ENCODE results near the gene CHSY1. TPM values are rescaled to one million over a fixed set of nuclear protein-coding genes. Genes with fewer than 3 reads are reported as not detected.

Gene CHSY1
- total and polyA plus RNA-seq, 9 donors, result 23.0 to 69.9 (median 33.0) TPM

DNA sequence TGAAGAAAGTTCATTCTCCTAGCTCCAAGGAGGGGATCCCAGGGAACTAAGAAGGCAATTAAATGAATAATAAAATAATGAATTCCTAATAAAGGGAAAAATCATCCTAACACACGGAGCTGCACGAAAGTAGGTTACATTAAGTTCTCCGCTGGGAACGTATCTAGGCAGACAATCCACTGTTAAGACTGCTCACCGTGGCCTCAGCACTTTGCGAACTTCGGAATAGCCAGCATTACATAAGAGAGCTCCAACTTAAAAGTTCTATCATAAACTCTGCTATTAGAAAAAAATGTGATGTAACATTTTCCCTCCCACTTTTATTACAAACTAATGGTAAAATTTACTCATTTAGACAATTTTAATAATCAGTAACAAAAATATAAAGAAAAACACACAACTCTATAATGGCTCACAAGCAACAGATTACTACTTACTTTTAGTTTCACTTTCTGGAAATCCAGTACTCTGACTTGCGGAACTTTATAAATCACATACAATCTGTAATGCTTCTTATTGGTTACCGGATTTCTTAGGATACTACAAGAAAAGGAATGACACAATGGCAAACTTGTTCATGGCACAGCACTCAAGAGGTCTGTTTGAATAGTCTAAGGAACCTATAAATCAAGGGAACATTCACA lies 34.7 kb upstream of the CHSY1 start:
- no peak for DNase-seq
- Histone ChIP-seq H3K4me1 (ENCODE audit: insufficient read depth) (peaks cover 1% of the 10 kb centered on the region), H3K27ac (no peak overlapping the region), H3K9me3 (no peaks in the 10 kb centered on the region), H3K4me3 (no peak overlapping the region), H3K27me3 (no peaks in the 10 kb centered on the region), H3K36me3 (no peaks in the 10 kb centered on the region)
- intact Hi-C loops (cut with DNase I), result no loop called here
- TF ChIP-seq EP300 (IDR thresholded peaks at IDR 0.05) (no peak), POLR2A (IDR thresholded peaks at IDR 0.05) (no peak)
- TF ChIP-seq, protein P1, sequence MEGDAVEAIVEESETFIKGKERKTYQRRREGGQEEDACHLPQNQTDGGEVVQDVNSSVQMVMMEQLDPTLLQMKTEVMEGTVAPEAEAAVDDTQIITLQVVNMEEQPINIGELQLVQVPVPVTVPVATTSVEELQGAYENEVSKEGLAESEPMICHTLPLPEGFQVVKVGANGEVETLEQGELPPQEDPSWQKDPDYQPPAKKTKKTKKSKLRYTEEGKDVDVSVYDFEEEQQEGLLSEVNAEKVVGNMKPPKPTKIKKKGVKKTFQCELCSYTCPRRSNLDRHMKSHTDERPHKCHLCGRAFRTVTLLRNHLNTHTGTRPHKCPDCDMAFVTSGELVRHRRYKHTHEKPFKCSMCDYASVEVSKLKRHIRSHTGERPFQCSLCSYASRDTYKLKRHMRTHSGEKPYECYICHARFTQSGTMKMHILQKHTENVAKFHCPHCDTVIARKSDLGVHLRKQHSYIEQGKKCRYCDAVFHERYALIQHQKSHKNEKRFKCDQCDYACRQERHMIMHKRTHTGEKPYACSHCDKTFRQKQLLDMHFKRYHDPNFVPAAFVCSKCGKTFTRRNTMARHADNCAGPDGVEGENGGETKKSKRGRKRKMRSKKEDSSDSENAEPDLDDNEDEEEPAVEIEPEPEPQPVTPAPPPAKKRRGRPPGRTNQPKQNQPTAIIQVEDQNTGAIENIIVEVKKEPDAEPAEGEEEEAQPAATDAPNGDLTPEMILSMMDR (IDR thresholded peaks at IDR 0.05), result no peak
- 67 to 83% (median 82%) methylated on average over 9 of the region's 9 CpGs for WGBS, 3 donors

DNA sequence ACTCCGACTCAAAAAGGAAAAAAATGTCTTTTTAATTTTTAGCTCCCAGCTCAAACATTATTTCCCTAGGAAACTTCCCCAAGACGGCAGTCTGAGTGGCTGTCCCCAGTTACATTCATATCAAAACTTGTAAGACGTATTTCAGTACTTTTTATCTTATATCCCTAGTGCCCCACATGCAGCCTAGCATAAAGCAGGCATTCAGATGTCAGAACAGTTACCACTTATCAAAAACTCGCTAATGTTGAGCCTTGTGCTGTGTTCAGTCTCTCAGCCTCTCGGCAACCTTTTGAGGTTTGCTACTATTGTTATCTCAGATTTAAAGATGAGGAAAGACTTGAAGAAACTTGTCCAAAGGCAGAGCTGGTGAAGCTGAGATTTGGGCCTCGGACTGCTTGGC lies 32.1 kb upstream of the CHSY1 start:
- no peaks in the 10 kb centered on the region for H3K27me3 ChIP-seq
- intact Hi-C loops (cut with DNase I), result no loop called here

DNA sequence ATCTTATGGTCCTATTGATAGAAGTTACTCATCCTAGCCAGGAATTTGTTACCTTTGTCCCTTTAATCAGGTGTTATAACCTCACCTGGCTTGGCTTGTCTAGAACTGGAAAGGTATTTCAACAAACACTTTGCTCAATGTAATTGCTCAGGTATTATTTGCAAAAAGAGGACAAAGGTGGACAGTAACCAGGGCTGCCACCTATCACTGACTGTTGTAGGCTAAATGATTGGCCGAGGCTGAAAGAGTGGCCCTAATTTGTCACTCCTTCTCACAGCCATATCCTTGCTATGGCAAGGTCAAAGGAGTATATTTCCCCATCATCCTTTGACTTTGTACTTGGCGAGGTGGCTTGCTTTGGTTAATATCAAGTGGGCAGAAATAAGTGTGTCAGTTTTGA lies 28.2 kb upstream of the CHSY1 start:
- Histone ChIP-seq H3K27me3 (no peaks in the 10 kb centered on the region), H3K9me3 (no peaks in the 10 kb centered on the region), H3K4me3 (no peak overlapping the region), H3K36me3 (no peaks in the 10 kb centered on the region), H3K27ac (no peak overlapping the region), H3K4me1 (ENCODE audit: insufficient read depth) (peaks cover 3% of the 10 kb centered on the region)
- 82 to 93% (median 84%) methylated on average over 2 of the region's 2 CpGs for WGBS, 3 donors
- intact Hi-C loops (cut with DNase I), result no loop called here
- TF ChIP-seq, protein P1 (IDR thresholded peaks at IDR 0.05), result no peak
- no peak for TF ChIP-seq POLR2A (IDR thresholded peaks at IDR 0.05)
- no peak for DNase-seq

More for the DNA sequence above, 32.1 kb upstream of the CHSY1 start:
- H3K9me3 ChIP-seq, result no peaks in the 10 kb centered on the region
- peaks cover 1% of the 10 kb centered on the region for H3K4me1 ChIP-seq (ENCODE audit: insufficient read depth)
- H3K4me3 ChIP-seq, result no peak overlapping the region
- no peaks in the 10 kb centered on the region for H3K36me3 ChIP-seq
- H3K27ac ChIP-seq, result no peak overlapping the region
- DNase-seq, result no peak
- WGBS, 3 donors, result 78 to 94% (median 91%) methylated on average over 6 of the region's 6 CpGs
- TF ChIP-seq POLR2A (IDR thresholded peaks at IDR 0.05), result no peak
- TF ChIP-seq, protein P1 (IDR thresholded peaks at IDR 0.05), result no peak
- no peak for TF ChIP-seq EP300 (IDR thresholded peaks at IDR 0.05)

DNA sequence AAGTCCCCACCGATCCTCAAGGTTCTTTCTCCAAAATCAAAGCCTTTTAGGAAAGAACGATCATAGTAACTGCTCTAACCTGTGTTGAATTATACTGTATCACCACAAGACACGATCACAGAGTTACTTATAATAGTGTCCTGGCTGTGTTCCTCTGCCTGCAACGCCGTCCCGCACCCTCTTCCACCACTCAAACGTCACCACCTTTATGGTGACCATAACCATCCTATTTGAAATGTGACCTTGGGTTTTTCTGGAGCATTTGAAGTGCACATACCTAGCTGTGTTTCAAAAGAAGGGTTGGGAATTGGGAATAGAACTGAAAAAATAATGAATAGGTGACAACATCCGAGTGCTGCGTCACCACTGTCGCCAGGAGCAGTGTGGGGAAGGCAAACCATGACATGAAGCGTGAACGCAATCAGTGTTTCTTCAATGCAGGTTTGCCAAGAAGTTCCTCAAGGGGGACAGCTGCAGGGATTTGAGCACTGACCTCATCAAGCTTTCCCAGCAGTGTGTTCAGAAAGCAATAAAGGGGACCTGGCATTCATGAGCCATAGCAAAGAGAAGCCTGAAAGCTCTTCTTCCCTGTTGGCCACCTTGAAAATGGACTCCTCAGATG lies 26.2 kb upstream of the CHSY1 start:
- peak overlapping the region in 1 of 2 donors; percentile 77 for H3K27ac ChIP-seq
- no peak for DNase-seq
- TF ChIP-seq EP300 (IDR thresholded peaks at IDR 0.05), result no peak
- no peak for TF ChIP-seq POLR2A (IDR thresholded peaks at IDR 0.05)
- TF ChIP-seq, protein P1 (IDR thresholded peaks at IDR 0.05), result no peak
- intact Hi-C loops (cut with DNase I), result loop anchor here in 2 of 4 donors (5.0 to 10.0 kb wide), 2 partner anchors 673 to 936 kb away; partner anchors contain the start of genes ADAMTS17 (in 1 of the 2), ASB7 (in 1 of the 2) and LINS1 (in 1 of the 2)
- H3K9me3 ChIP-seq, result no peaks in the 10 kb centered on the region
- H3K4me1 ChIP-seq (ENCODE audit: insufficient read depth), result peaks cover 3% of the 10 kb centered on the region
- H3K27me3 ChIP-seq, result no peaks in the 10 kb centered on the region
- H3K4me3 ChIP-seq, result peak overlapping the region; percentile 98
- WGBS, 3 donors, result 63 to 74% (median 68%) methylated on average over 12 of the region's 12 CpGs
- no peaks in the 10 kb centered on the region for H3K36me3 ChIP-seq
